HG02884 (cell line): ENCODE results near the gene AKAP14.
"Not testable (repeated sequence)": the region's sequence is repeated elsewhere in the genome, so short reads cannot be mapped to it uniquely, and the experiment has no call there.

ENCODE experiments used
- ATAC-seq: cut with Tn5 transposase; IDR thresholded peaks from one replicate; pipeline ENCODE4 v1.9.1; 2021; ENCODE audit warnings: mild to moderate bottlenecking, moderate library complexity; ENCODE audit not compliant: unreplicated experiment

AKAP14 gene

GRCh38 chrX:119919835-119920585, 24.3 kb downstream of the AKAP14 start:
- ATAC-seq: no peak

- not testable (repeated sequence) for ATAC-seq
These were observed 26.7 kb downstream of the AKAP14 start for GRCh38 chrX:119922391-119922790.

GRCh38 chrX:119935215-119935874, 39.7 kb downstream of the AKAP14 start:
- ATAC-seq: no peak

GRCh38 chrX:119941336-119941735, 45.6 kb downstream of the AKAP14 start:
- ATAC-seq: no peak

GRCh38 chrX:119942173-119942819, 46.6 kb downstream of the AKAP14 start:
- no peak for ATAC-seq

- no peak for ATAC-seq
These were observed 47.1 kb downstream of the AKAP14 start for GRCh38 chrX:119942831-119943184.

- ATAC-seq: peak; percentile 76
These were observed 47.7 kb downstream of the AKAP14 start, which contains the start of gene NKAP for GRCh38 chrX:119943185-119943988. Gene NKAP, minus strand, starts transcription at chrX:119943751. Its CDS starts 146 bp downstream, at chrX:119943605.

- ATAC-seq: no peak
These were observed 49.8 kb downstream of the AKAP14 start for GRCh38 chrX:119945481-119945880.

- ATAC-seq: no peak
These were observed 52.7 kb downstream of the AKAP14 start for GRCh38 chrX:119948381-119948780.

GRCh38 chrX:119954374-119954773, 58.7 kb downstream of the AKAP14 start:
- no peak for ATAC-seq

- not testable (repeated sequence) for ATAC-seq
These were observed 60.3 kb downstream of the AKAP14 start for GRCh38 chrX:119955807-119956570.

GRCh38 chrX:119960625-119961024, 64.9 kb downstream of the AKAP14 start:
- no peak for ATAC-seq

- ATAC-seq: not testable (repeated sequence)
These were observed 71.1 kb downstream of the AKAP14 start for GRCh38 chrX:119966837-119967236.
